ENCODE data around the gene BBIP1.

- TF ChIP-seq CTCF (IDR thresholded peaks at IDR 0.05): no peak
- no peak for TF ChIP-seq POLR2A (IDR thresholded peaks at IDR 0.05)
Observed at GRCh38 chr10:110850099-110850498, 68.9 kb downstream of the BBIP1 start.

All from right lobe of liver (tissue), 4 donors.